Skin epidermis (tissue), 12 donors: ENCODE measurements around the gene HIPK3.
"Not testable (repeated sequence)": the region's sequence is repeated elsewhere in the genome, so short reads cannot be mapped to it uniquely, and the experiment has no call there.

Experiments used
- H3K27ac ChIP-seq, 21 experiments: fragments of 200-600 bp; sonication (generic) in 11 of 21; one replicate each; pipeline ENCODE4 v1.5.0; 2020; ENCODE audit warnings: mild to moderate bottlenecking in 3 of 21, inconsistent platforms in 2 of 21, moderate library complexity in 2 of 21
- H3K4me3 ChIP-seq, 7 experiments: fragments of 200-600 bp; sonication (generic) in 2 of 7; one replicate each; pipeline ENCODE4 v1.5.0; 2020; ENCODE audit warnings: inconsistent platforms in 2 of 7, mild to moderate bottlenecking in 2 of 7, moderate library complexity in 1 of 7

The HIPK3 gene

GRCh38 chr11:33257160-33257896 is at the start of gene HIPK3:
HIPK3 (plus strand) TSS chr11:33257381.
- Histone ChIP-seq H3K4me3 (peak within 1 kb of the TSS; percentile 75 to 100 (median 83)), H3K27ac (peak within 1 kb of the TSS; percentile 99 to 100 (median 100))

- Histone ChIP-seq H3K27ac (no peak overlapping the region), H3K4me3 (no peak overlapping the region)
Measured at GRCh38 chr11:33207408-33207985, 49.7 kb upstream of the HIPK3 start.

- Histone ChIP-seq H3K27ac (no peak overlapping the region), H3K4me3 (no peak overlapping the region)
Measured at GRCh38 chr11:33208150-33208549, 49.0 kb upstream of the HIPK3 start.

GRCh38 chr11:33211153-33211552 is 46.0 kb upstream of the HIPK3 start:
- no peak overlapping the region for H3K4me3 ChIP-seq
- no peak overlapping the region for H3K27ac ChIP-seq

GRCh38 chr11:33211580-33211979 is 45.6 kb upstream of the HIPK3 start:
- H3K27ac ChIP-seq, result peak overlapping the region in 2 of 21 experiments; percentile 2 to 23
- no peak overlapping the region for H3K4me3 ChIP-seq

- no peak overlapping the region for H3K27ac ChIP-seq
Measured at GRCh38 chr11:33214187-33214586, 43.0 kb upstream of the HIPK3 start.

GRCh38 chr11:33214767-33215166 is 42.4 kb upstream of the HIPK3 start:
- Histone ChIP-seq H3K4me3 (no peak overlapping the region), H3K27ac (no peak overlapping the region)

More at GRCh38 chr11:33214187-33214586, 43.0 kb upstream of the HIPK3 start:
- H3K4me3 ChIP-seq, result no peak overlapping the region

GRCh38 chr11:33216676-33217075 is 40.5 kb upstream of the HIPK3 start:
- H3K4me3 ChIP-seq, H3K27ac ChIP-seq: not testable (repeated sequence)

GRCh38 chr11:33222052-33222750 is 35.0 kb upstream of the HIPK3 start:
- Histone ChIP-seq H3K27ac (no peak overlapping the region), H3K4me3 (no peak overlapping the region)

- no peak overlapping the region for H3K4me3 ChIP-seq
- no peak overlapping the region for H3K27ac ChIP-seq
Measured at GRCh38 chr11:33225371-33225770, 31.8 kb upstream of the HIPK3 start.

- Histone ChIP-seq H3K27ac (peak overlapping the region in 4 of 21 experiments; percentile 6 to 33 (median 30)), H3K4me3 (no peak overlapping the region)
Measured at GRCh38 chr11:33227578-33228261, 29.5 kb upstream of the HIPK3 start.

GRCh38 chr11:33234397-33235190 is 22.6 kb upstream of the HIPK3 start:
- Histone ChIP-seq H3K27ac (peak overlapping the region in 2 of 21 experiments; percentile 3 to 60), H3K4me3 (no peak overlapping the region)

GRCh38 chr11:33237039-33237597 is 20.1 kb upstream of the HIPK3 start:
- Histone ChIP-seq H3K27ac (no peak overlapping the region), H3K4me3 (no peak overlapping the region)

- H3K27ac ChIP-seq, result no peak overlapping the region
- no peak overlapping the region for H3K4me3 ChIP-seq
Measured at GRCh38 chr11:33242575-33242974, 14.6 kb upstream of the HIPK3 start.

- not testable (repeated sequence) for H3K4me3 ChIP-seq
Measured at GRCh38 chr11:33243654-33244053, 13.5 kb upstream of the HIPK3 start.

GRCh38 chr11:33248416-33248971 is 8.7 kb upstream of the HIPK3 start:
- H3K4me3 ChIP-seq, result no peak overlapping the region
- peak overlapping the region in 1 of 21 experiments; percentile 34 for H3K27ac ChIP-seq

More at GRCh38 chr11:33243654-33244053, 13.5 kb upstream of the HIPK3 start:
- H3K27ac ChIP-seq, result not testable (repeated sequence)

- peak overlapping the region; percentile 75 to 100 (median 83) for H3K4me3 ChIP-seq
- H3K27ac ChIP-seq, result peak overlapping the region; percentile 99 to 100 (median 100)
Measured at GRCh38 chr11:33256031-33256812, 959 bp upstream of the HIPK3 start.

GRCh38 chr11:33256813-33257159 is 395 bp upstream of the HIPK3 start:
- peak overlapping the region; percentile 75 to 100 (median 83) for H3K4me3 ChIP-seq
- peak overlapping the region; percentile 99 to 100 (median 100) for H3K27ac ChIP-seq
